Measurements from ENCODE around the gene TAOK1.

TAOK1 gene

DNA sequence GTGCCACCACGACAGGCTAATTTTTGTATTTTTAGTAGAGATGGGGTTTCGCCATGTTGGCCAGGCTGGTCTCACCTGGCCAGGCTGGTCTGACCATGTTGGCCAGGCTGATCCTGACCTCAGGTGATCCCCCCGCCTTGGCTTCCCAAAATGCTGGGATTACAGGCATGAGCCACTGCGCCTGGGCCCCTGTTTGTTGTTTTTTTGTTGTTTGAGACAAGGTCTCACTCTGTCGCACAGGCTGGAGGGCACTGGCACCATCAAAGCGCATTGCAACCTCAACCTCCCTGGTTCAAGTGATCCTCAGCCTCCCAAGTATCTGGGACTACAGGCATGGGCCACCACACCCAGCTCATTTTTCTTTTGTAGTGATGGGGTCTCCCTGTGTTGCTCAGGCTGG, 43.7 kb upstream of the TAOK1 start:
- TF ChIP-seq CTCF (IDR thresholded peaks at IDR 0.05; ENCODE audit: extremely low read depth, insufficient read depth, missing control alignments): no peak
- in situ Hi-C loops (cut with MboI; ENCODE audit: low pct_unique_long_range_greater_than_20kb, low sequenced_read_pairs, unreplicated experiment): no loop called here

DNA sequence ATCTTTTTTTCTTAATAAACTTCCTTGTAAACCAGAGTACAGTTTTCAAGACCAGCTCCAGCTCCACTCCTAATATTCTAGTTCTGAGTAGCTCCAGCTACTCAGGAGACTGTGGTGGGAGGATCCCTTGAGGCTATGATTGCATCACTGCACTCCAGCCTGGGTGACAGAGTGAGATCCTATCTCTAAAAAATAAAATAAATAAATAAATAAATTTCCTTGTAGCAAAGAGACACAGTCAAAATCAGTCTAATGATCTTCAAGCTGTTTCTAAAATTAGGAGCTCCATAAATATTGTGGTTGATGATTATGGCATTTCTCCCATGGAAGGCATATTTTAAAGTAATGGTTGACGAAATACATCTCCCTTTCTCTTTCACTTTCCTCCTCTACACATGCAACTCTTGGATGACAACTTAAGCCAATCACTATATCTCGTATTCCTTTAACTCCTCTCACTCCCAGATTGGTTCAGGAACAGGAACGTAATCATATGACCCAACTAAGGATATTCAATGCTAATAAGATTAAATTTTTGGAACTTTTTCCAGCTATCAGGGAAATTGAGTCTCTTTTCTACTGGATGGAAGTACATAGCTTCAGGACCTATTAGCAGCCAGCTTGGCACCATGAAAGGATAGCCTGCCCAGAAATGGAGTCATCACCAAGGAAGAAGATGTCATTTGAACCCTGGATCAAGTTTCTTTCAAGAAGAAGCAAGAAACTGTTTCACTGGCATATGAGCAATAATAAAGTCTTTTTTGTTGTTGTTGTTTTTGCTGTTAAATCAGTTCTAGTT, 42.1 kb upstream of the TAOK1 start:
- no peak for TF ChIP-seq CTCF (IDR thresholded peaks at IDR 0.05; ENCODE audit: extremely low read depth, insufficient read depth, missing control alignments)
- DNase-seq (ENCODE audit: low spot score): no peak
- in situ Hi-C loops (cut with MboI; ENCODE audit: low pct_unique_long_range_greater_than_20kb, low sequenced_read_pairs, unreplicated experiment): no loop called here

More for the DNA sequence above, 43.7 kb upstream of the TAOK1 start:
- no peak for DNase-seq (ENCODE audit: low spot score)

DNA sequence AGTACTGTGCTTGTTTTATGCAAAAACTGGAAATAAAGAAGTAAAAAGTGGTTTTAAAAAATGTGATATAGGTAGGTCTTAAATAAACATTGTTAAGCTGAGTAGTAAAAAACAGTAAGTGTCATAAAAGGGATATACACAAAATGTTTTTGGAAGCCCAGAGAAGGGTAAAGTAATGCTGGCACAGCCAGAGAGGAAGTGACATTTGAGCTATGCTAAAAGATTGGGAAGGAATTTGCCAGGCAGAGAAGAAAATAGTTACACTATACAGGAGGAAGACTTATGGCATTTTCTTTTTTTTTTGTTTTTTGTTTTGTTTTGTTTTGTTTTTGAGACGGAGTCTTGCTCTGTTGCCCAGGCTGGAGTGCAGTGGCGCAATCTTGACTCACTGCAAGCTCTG, 40.8 kb upstream of the TAOK1 start:
- TF ChIP-seq CTCF (IDR thresholded peaks at IDR 0.05; ENCODE audit: extremely low read depth, insufficient read depth, missing control alignments): no peak
- DNase-seq (ENCODE audit: low spot score): no peak
- in situ Hi-C loops (cut with MboI; ENCODE audit: low pct_unique_long_range_greater_than_20kb, low sequenced_read_pairs, unreplicated experiment): no loop called here

GRCh38 chr17:29352146-29352545, 38.0 kb upstream of the TAOK1 start:
- TF ChIP-seq CTCF (IDR thresholded peaks at IDR 0.05; ENCODE audit: extremely low read depth, insufficient read depth, missing control alignments): no peak
- DNase-seq (ENCODE audit: low spot score): no peak
- in situ Hi-C loops (cut with MboI; ENCODE audit: low pct_unique_long_range_greater_than_20kb, low sequenced_read_pairs, unreplicated experiment): no loop called here

GRCh38 chr17:29357232-29357631, 32.9 kb upstream of the TAOK1 start:
- in situ Hi-C loops (cut with MboI; ENCODE audit: low pct_unique_long_range_greater_than_20kb, low sequenced_read_pairs, unreplicated experiment): no loop called here

GRCh38 chr17:29357821-29358232, 32.3 kb upstream of the TAOK1 start:
- no peak for TF ChIP-seq CTCF (IDR thresholded peaks at IDR 0.05; ENCODE audit: extremely low read depth, insufficient read depth, missing control alignments)
- DNase-seq (ENCODE audit: low spot score): no peak
- in situ Hi-C loops (cut with MboI; ENCODE audit: low pct_unique_long_range_greater_than_20kb, low sequenced_read_pairs, unreplicated experiment): no loop called here

More at GRCh38 chr17:29357232-29357631, 32.9 kb upstream of the TAOK1 start:
- DNase-seq (ENCODE audit: low spot score): no peak
- no peak for TF ChIP-seq CTCF (IDR thresholded peaks at IDR 0.05; ENCODE audit: extremely low read depth, insufficient read depth, missing control alignments)

All from GM13977 (cell line).